ENCODE measurements around the gene SLC10A6. TPM values are rescaled to one million over a fixed set of nuclear protein-coding genes. Genes with fewer than 3 reads are reported as not detected.

The SLC10A6 gene
- total and polyA plus RNA-seq, 9 donors, result 0.05 to 0.72 (median 0.27) TPM; not detected in 4

- H3K27ac ChIP-seq, result no peak overlapping the region
- no peak for DNase-seq
- no peak for TF ChIP-seq EP300 (IDR thresholded peaks at IDR 0.05)
- no peak for TF ChIP-seq POLR2A (IDR thresholded peaks at IDR 0.05)
- TF ChIP-seq, protein P1, sequence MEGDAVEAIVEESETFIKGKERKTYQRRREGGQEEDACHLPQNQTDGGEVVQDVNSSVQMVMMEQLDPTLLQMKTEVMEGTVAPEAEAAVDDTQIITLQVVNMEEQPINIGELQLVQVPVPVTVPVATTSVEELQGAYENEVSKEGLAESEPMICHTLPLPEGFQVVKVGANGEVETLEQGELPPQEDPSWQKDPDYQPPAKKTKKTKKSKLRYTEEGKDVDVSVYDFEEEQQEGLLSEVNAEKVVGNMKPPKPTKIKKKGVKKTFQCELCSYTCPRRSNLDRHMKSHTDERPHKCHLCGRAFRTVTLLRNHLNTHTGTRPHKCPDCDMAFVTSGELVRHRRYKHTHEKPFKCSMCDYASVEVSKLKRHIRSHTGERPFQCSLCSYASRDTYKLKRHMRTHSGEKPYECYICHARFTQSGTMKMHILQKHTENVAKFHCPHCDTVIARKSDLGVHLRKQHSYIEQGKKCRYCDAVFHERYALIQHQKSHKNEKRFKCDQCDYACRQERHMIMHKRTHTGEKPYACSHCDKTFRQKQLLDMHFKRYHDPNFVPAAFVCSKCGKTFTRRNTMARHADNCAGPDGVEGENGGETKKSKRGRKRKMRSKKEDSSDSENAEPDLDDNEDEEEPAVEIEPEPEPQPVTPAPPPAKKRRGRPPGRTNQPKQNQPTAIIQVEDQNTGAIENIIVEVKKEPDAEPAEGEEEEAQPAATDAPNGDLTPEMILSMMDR (IDR thresholded peaks at IDR 0.05), result no peak
- intact Hi-C loops (cut with DNase I), result no loop called here
- WGBS, 3 donors, result 69 to 81% (median 75%) methylated on average over 4 of the region's 4 CpGs
- H3K4me1 ChIP-seq (ENCODE audit: insufficient read depth), result no peaks in the 10 kb centered on the region
- no peaks in the 10 kb centered on the region for H3K27me3 ChIP-seq
- H3K4me3 ChIP-seq, result no peak overlapping the region
- H3K36me3 ChIP-seq, result no peaks in the 10 kb centered on the region
- H3K9me3 ChIP-seq, result no peaks in the 10 kb centered on the region
Measured at GRCh38 chr4:86872135-86872534, 23.0 kb upstream of the SLC10A6 start.

DNA sequence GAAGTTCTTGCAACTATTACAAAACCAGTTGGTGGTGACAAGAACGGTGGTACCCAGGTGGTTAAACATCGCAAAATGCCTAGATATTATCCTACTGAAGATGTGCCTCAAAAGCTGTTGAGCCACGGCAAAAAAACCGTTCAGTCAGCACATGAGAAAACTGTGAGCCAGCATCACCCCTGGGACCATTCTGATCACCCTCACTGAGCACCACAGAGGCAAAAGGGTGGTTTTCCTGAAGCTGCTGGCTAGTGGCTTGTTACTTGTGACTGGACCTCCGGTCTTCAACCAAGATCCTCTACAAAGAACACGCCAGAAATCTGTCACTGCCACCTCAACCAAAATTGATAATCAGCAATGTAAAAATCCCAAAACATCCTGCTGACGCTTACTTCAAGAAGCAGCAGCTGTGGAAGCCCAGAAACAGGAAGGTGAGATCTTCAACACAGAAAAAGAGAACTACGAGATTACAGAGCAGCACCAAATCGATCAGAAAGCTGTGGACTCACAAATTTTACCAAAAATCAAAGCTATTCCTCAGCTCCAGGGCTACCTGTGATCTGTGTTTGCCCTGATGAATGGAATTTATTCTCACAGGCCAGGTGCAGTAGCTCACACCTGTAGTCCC lies 21.4 kb upstream of the SLC10A6 start:
- Histone ChIP-seq H3K27me3 (no peaks in the 10 kb centered on the region), H3K9me3 (no peaks in the 10 kb centered on the region), H3K36me3 (no peaks in the 10 kb centered on the region), H3K4me1 (ENCODE audit: insufficient read depth) (no peaks in the 10 kb centered on the region), H3K27ac (no peak overlapping the region), H3K4me3 (no peak overlapping the region)
- WGBS, 3 donors, result 80 to 89% (median 87%) methylated on average over 9 of the region's 9 CpGs
- DNase-seq, result no peak
- intact Hi-C loops (cut with DNase I), result no loop called here
- TF ChIP-seq, protein P1 (IDR thresholded peaks at IDR 0.05), result no peak
- TF ChIP-seq POLR2A (IDR thresholded peaks at IDR 0.05), result no peak
- no peak for TF ChIP-seq EP300 (IDR thresholded peaks at IDR 0.05)

DNA sequence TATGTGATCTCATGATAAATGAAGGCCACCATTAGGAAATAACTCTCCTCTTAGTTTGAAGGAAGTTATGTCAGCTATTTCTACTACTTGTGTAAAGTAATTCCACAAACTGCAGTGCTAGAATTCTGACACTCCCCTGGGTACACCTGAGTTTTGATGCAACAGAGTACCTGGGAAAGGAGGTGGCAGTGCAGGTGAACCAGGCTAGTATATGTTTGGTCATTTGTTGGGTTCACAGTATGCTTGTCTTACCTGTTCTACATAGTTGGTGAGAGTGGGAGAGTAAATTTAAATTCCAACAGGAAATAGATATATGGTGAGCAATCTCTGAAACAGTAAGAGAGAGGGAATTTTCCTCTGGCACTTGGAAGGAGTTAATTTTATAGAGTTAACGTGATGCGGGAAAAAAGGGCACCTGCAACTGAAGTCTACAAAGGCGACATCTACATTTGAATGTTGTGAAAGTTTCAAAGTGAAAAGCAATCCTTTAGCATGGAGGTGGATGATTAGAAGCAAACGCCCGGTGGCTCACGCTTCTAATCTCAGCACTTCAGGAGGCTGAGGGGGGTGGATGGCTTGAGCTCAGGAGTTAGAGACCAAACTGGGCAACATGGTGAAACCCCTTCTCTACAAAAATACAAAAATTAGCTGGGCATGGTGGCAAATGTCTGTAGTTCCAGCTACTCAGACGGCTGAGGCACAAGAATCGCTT lies 8.3 kb upstream of the SLC10A6 start:
- Histone ChIP-seq H3K27ac (no peak overlapping the region), H3K9me3 (no peaks in the 10 kb centered on the region), H3K36me3 (no peaks in the 10 kb centered on the region), H3K27me3 (no peaks in the 10 kb centered on the region), H3K4me1 (ENCODE audit: insufficient read depth) (no peaks in the 10 kb centered on the region), H3K4me3 (no peak overlapping the region)
- no peak for DNase-seq
- no peak for TF ChIP-seq EP300 (IDR thresholded peaks at IDR 0.05)
- TF ChIP-seq, protein P1 (IDR thresholded peaks at IDR 0.05), result no peak
- TF ChIP-seq POLR2A (IDR thresholded peaks at IDR 0.05), result no peak
- WGBS, 3 donors, result 89 to 91% (median 90%) methylated on average over 8 of the region's 8 CpGs
- intact Hi-C loops (cut with DNase I), result no loop called here

DNA sequence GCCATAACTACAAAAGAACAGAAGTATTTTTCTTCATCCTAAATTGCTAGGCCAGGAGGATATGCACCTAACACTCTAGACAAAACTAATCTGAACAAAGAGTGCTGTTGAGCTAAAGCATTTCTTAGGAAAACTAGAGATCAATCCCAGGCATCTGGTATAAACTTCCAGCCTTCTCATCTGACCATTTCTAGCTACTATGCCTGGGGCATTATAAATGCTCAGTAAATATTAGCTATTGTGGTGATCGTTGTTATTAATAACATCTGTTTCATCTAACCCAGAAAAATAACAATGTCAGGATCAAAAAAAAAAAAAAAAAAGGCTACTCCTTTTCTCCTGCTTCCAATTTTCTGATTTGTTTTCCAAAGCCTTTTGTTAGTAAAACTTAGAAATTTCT lies 7.7 kb upstream of the SLC10A6 start:
- Histone ChIP-seq H3K27me3 (no peaks in the 10 kb centered on the region), H3K36me3 (no peaks in the 10 kb centered on the region), H3K4me3 (no peak overlapping the region), H3K27ac (no peak overlapping the region), H3K4me1 (ENCODE audit: insufficient read depth) (no peaks in the 10 kb centered on the region), H3K9me3 (no peaks in the 10 kb centered on the region)
- TF ChIP-seq EP300 (IDR thresholded peaks at IDR 0.05) (no peak), POLR2A (IDR thresholded peaks at IDR 0.05) (no peak)
- TF ChIP-seq, protein P1 (IDR thresholded peaks at IDR 0.05), result no peak
- intact Hi-C loops (cut with DNase I), result no loop called here
- DNase-seq, result no peak
- WGBS, 3 donors, result 20 to 34% (median 20%) methylated on average over 1 of the region's 1 CpG

All from ovary (tissue), 9 donors.